Measurements from ENCODE around the gene FANCB. TPM values are rescaled to one million over a fixed set of nuclear protein-coding genes. Genes with fewer than 3 reads are reported as not detected.

The FANCB gene
- total RNA-seq, 1 experiment from 2014 or later, result 11.3 TPM

GRCh38 chrX:14865201-14865600, 7.7 kb downstream of the FANCB start:
- TF ChIP-seq POLR2A (IDR thresholded peaks at IDR 0.05; ENCODE audit: borderline replicate concordance, extremely low read depth, insufficient read depth, insufficient read length) (no peak), CEBPB (IDR thresholded peaks at IDR 0.05; ENCODE audit: low read depth) (no peak), MAX (IDR thresholded peaks at IDR 0.05) (no peak), RAD21 (IDR thresholded peaks at IDR 0.05; ENCODE audit: low read depth) (no peak), CBX3 (IDR thresholded peaks at IDR 0.05; ENCODE audit: low read depth) (no peak)
- peaks cover 49% of the 10 kb centered on the region for H3K79me2 ChIP-seq (ENCODE audit: insufficient read depth, low read length)
- ChIA-PET POLR2A (no interaction called here), RAD21 (ENCODE audit: low non-redundant PET in 1 of 2, low total read pairs in 2 of 2, uncharacterized antibody in 2 of 2, unreplicated experiment in 2 of 2) (no interaction called here), CTCF (no interaction called here)
- no peaks in the 10 kb centered on the region; a peak in 2 of 4 replicates for H3K36me3 ChIP-seq (ENCODE audit: control insufficient read depth in 1 of 2, insufficient read depth in 2 of 2, low read length in 2 of 2)
- BruUV-seq (replicated peaks), result no TSS peak
- H3K27ac ChIP-seq (ENCODE audit: low read depth, low read length), result no peak overlapping the region
- H2AFZ ChIP-seq (ENCODE audit: low read depth, low read length, poor library complexity, severe bottlenecking), result no peak overlapping the region
- DNase-seq (ENCODE audit: low read depth, low spot score) (no peak), ATAC-seq (no peak)
- H3K9ac ChIP-seq (ENCODE audit: low read length), result no peak overlapping the region
- H3K4me1 ChIP-seq (ENCODE audit: control insufficient read depth in 1 of 2, insufficient read depth in 2 of 2, low read length in 2 of 2), result no peaks in the 10 kb centered on the region
- H3K27me3 ChIP-seq (ENCODE audit: insufficient read depth, low read length), result no peaks in the 10 kb centered on the region
- H3K9me2 ChIP-seq (ENCODE audit: insufficient read depth), result no peaks in the 10 kb centered on the region
- H4K20me1 ChIP-seq (ENCODE audit: insufficient read depth), result no peaks in the 10 kb centered on the region
- no peak overlapping the region for H3K4me3 ChIP-seq (replicated peaks in 1 of 2; ENCODE audit: low read depth in 1 of 2, low read length in 2 of 2)
- H3K4me2 ChIP-seq (ENCODE audit: low read length), result no peak overlapping the region
- intact Hi-C loops (cut with micrococcal nuclease), result no loop called here
- H3K9me3 ChIP-seq (ENCODE audit: control insufficient read depth in 1 of 2, insufficient read depth in 1 of 2, low read depth in 1 of 2, low read length in 2 of 2), result no peaks in the 10 kb centered on the region

DNA sequence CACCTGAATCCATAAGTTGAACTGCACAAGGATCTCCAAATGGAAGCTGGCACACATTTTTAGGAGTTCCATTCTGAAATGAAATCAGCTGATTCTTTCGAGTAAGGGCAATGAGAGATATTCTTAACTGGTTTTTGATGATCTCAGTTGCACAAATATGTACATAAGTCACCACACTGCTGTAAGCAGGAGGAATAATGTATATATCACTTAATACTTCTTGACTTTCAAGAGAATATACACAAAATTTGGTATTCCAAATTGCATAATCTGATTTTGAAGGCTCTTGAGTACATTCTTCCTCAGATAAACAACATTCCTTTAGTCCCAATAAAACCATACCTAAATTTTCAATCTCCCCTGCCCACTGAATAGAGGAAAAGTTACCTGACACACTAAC, 8.2 kb downstream of the FANCB start:
- no peak for DNase-seq (ENCODE audit: low read depth, low spot score)
- no peak for TF ChIP-seq ZBTB33 (IDR thresholded peaks at IDR 0.05; ENCODE audit: extremely low read depth, insufficient replicate concordance, low read length)
- TF ChIP-seq, protein P1, sequence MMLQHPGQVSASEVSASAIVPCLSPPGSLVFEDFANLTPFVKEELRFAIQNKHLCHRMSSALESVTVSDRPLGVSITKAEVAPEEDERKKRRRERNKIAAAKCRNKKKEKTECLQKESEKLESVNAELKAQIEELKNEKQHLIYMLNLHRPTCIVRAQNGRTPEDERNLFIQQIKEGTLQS (IDR thresholded peaks at IDR 0.05), result no peak
- Histone ChIP-seq H3K36me3 (ENCODE audit: control insufficient read depth in 1 of 2, insufficient read depth in 2 of 2, low read length in 2 of 2) (no peaks in the 10 kb centered on the region; a peak in 2 of 4 replicates), H3K9me2 (ENCODE audit: insufficient read depth) (no peaks in the 10 kb centered on the region), H4K20me1 (ENCODE audit: insufficient read depth) (no peaks in the 10 kb centered on the region), H3K27me3 (ENCODE audit: insufficient read depth, low read length) (no peaks in the 10 kb centered on the region), H2AFZ (ENCODE audit: low read depth, low read length, poor library complexity, severe bottlenecking) (no peak overlapping the region), H3K9ac (ENCODE audit: low read length) (no peak overlapping the region), H3K27ac (ENCODE audit: low read depth, low read length) (no peak overlapping the region), H3K4me2 (ENCODE audit: low read length) (no peak overlapping the region), H3K79me2 (ENCODE audit: insufficient read depth, low read length) (peaks cover 44% of the 10 kb centered on the region), H3K4me1 (ENCODE audit: control insufficient read depth in 1 of 2, insufficient read depth in 2 of 2, low read length in 2 of 2) (no peaks in the 10 kb centered on the region), H3K9me3 (ENCODE audit: control insufficient read depth in 1 of 2, insufficient read depth in 1 of 2, low read depth in 1 of 2, low read length in 2 of 2) (no peaks in the 10 kb centered on the region), H3K4me3 (replicated peaks in 1 of 2; ENCODE audit: low read depth in 1 of 2, low read length in 2 of 2) (no peak overlapping the region)
- ATAC-seq, result no peak
- CTCF ChIA-PET, result no interaction called here
- BruUV-seq (replicated peaks), result no TSS peak
- POLR2A ChIA-PET, result no interaction called here
- intact Hi-C loops (cut with micrococcal nuclease), result no loop called here
- RAD21 ChIA-PET (ENCODE audit: low non-redundant PET in 1 of 2, low total read pairs in 2 of 2, uncharacterized antibody in 2 of 2, unreplicated experiment in 2 of 2), result no interaction called here
